ENCODE measurements around the gene NKX2-1.
A peak's percentile ranks its signal among the peaks of the same experiment; 100 is the strongest.

Gene NKX2-1

DNA sequence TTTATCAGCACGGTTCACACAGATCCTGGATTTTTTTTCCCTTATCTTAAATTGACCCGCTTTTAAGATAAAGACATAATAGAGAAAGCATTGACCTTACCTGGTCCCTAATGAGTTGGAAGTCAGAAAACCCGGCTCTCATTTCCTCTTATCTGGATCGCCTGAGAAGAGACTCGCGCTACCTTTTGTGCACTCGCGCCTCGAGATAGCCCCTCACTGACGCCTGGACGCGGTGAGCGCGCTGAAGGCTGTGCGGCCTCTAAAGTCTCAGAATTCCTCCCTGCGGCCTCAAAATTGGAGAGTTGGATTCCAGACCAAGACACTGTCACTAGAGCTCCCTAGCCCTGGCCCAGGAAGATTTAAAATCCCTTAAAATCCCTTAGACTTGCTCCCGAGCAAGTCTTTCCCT lies 7.0 kb downstream of the NKX2-1 start:
- CTCF ChIA-PET, result interaction anchor here (1.0 kb wide), 1 partner anchor 92 kb away, joined by 4 read pairs; no protein-coding TSS in a partner anchor
- Histone ChIP-seq H3K27ac (ENCODE audit: extremely low read depth, low read depth, low read length) (no peak overlapping the region), H3K4me1 (ENCODE audit: control insufficient read depth, insufficient read depth, low read length) (no peaks in the 10 kb centered on the region), H3K4me3 (ENCODE audit: low read depth, low read length) (no peak overlapping the region), H3K36me3 (ENCODE audit: control insufficient read depth in 2 of 2, insufficient read depth in 1 of 2, low read length in 2 of 2) (peaks cover 0 to 3% of the 10 kb centered on the region in 2 experiments; a peak in 1 of 3 replicates), H3K9me3 (ENCODE audit: control insufficient read depth, insufficient read depth, low read depth, low read length) (no peaks in the 10 kb centered on the region)
- POLR2A ChIA-PET, result no interaction called here
- TF ChIP-seq TRIM28 (IDR thresholded peaks at IDR 0.05; ENCODE audit: borderline replicate concordance, low read length) (0 out of 2 replicates have a peak, but pooled peaks have one; percentile 35), TCF7L2 (IDR thresholded peaks at IDR 0.05; ENCODE audit: borderline replicate concordance, low read depth, low read length) (peak; percentile 91; the same call in 1 of the 2 replicates), ZNF302 (tag by site-specific recombination; IDR thresholded peaks at IDR 0.05; ENCODE audit: low read depth) (no peak), ZIC2 (tag by site-specific recombination; IDR thresholded peaks at IDR 0.05) (no peak), SCRT1 (tag by site-specific recombination; IDR thresholded peaks at IDR 0.05; ENCODE audit: borderline replicate concordance) (no peak)

- no peak overlapping the region for H3K4me3 ChIP-seq (ENCODE audit: low read depth, low read length)
- ChIA-PET POLR2A (no interaction called here), CTCF (interaction anchor here (1.0 kb wide), 1 partner anchor 92 kb away, joined by 4 read pairs; no protein-coding TSS in a partner anchor)
- peaks cover 0 to 3% of the 10 kb centered on the region in 2 experiments; a peak in 1 of 3 replicates for H3K36me3 ChIP-seq (ENCODE audit: control insufficient read depth in 2 of 2, insufficient read depth in 1 of 2, low read length in 2 of 2)
- TF ChIP-seq GLIS1 (tag by site-specific recombination; IDR thresholded peaks at IDR 0.05), result no peak
- no peak for TF ChIP-seq ZNF560 (tag by site-specific recombination; IDR thresholded peaks at IDR 0.05; ENCODE audit: borderline replicate concordance)
- H3K9me3 ChIP-seq (ENCODE audit: control insufficient read depth, insufficient read depth, low read depth, low read length), result no peaks in the 10 kb centered on the region
- no peak overlapping the region for H3K27ac ChIP-seq (ENCODE audit: extremely low read depth, low read depth, low read length)
- no peaks in the 10 kb centered on the region for H3K4me1 ChIP-seq (ENCODE audit: control insufficient read depth, insufficient read depth, low read length)
Measured at GRCh38 chr14:36512585-36513003, 7.4 kb downstream of the NKX2-1 start.

- Histone ChIP-seq H3K27ac (ENCODE audit: extremely low read depth, low read depth, low read length) (no peak overlapping the region), H3K4me3 (ENCODE audit: low read depth, low read length) (no peak overlapping the region), H3K36me3 (ENCODE audit: control insufficient read depth in 2 of 2, insufficient read depth in 1 of 2, low read length in 2 of 2) (peaks cover 0 to under 1% of the 10 kb centered on the region in 2 experiments; a peak in 1 of 3 replicates), H3K4me1 (ENCODE audit: control insufficient read depth, insufficient read depth, low read length) (no peaks in the 10 kb centered on the region), H3K9me3 (ENCODE audit: control insufficient read depth, insufficient read depth, low read depth, low read length) (no peaks in the 10 kb centered on the region)
- CTCF ChIA-PET, result interaction anchor here (1.0 kb wide), 1 partner anchor 93 kb away, joined by 4 read pairs; no protein-coding TSS in a partner anchor
- POLR2A ChIA-PET, result no interaction called here
- no peak for TF ChIP-seq ZNF132 (tag by site-specific recombination; IDR thresholded peaks at IDR 0.05; ENCODE audit: borderline replicate concordance)
- TF ChIP-seq SP3 (tag by site-specific recombination; IDR thresholded peaks at IDR 0.05), result no peak
- TF ChIP-seq KLF10 (tag by site-specific recombination; IDR thresholded peaks at IDR 0.05), result no peak
- no peak for TF ChIP-seq ZNF140 (tag by site-specific recombination; IDR thresholded peaks at IDR 0.05)
- no peak for TF ChIP-seq ZNF416 (tag by site-specific recombination; IDR thresholded peaks at IDR 0.05)
- no peak for TF ChIP-seq ZNF660 (tag by site-specific recombination; IDR thresholded peaks at IDR 0.05)
- TF ChIP-seq ZSCAN30 (tag by site-specific recombination; IDR thresholded peaks at IDR 0.05), result no peak
- no peak for TF ChIP-seq ZBTB8A (tag by site-specific recombination; IDR thresholded peaks at IDR 0.05)
- TF ChIP-seq, protein P1, sequence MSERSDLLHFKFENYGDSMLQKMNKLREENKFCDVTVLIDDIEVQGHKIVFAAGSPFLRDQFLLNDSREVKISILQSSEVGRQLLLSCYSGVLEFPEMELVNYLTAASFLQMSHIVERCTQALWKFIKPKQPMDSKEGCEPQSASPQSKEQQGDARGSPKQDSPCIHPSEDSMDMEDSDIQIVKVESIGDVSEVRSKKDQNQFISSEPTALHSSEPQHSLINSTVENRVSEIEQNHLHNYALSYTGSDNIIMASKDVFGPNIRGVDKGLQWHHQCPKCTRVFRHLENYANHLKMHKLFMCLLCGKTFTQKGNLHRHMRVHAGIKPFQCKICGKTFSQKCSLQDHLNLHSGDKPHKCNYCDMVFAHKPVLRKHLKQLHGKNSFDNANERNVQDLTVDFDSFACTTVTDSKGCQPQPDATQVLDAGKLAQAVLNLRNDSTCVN (tag by site-specific recombination; optimal IDR thresholded peaks at IDR 0.05), result no peak
- TF ChIP-seq ZNF624 (tag by site-specific recombination; IDR thresholded peaks at IDR 0.05), result no peak
- no peak for TF ChIP-seq ZNF37A (tag by site-specific recombination; IDR thresholded peaks at IDR 0.05)
- TF ChIP-seq KLF17 (tag by site-specific recombination; IDR thresholded peaks at IDR 0.05), result no peak
- TF ChIP-seq, protein P2, sequence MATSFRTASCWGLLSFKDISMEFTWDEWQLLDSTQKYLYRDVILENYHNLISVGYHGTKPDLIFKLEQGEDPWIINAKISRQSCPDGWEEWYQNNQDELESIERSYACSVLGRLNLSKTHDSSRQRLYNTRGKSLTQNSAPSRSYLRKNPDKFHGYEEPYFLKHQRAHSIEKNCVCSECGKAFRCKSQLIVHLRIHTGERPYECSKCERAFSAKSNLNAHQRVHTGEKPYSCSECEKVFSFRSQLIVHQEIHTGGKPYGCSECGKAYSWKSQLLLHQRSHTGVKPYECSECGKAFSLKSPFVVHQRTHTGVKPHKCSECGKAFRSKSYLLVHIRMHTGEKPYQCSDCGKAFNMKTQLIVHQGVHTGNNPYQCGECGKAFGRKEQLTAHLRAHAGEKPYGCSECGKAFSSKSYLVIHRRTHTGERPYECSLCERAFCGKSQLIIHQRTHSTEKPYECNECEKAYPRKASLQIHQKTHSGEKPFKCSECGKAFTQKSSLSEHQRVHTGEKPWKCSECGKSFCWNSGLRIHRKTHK (tag by site-specific recombination; IDR thresholded peaks at IDR 0.05), result no peak
Measured at GRCh38 chr14:36511981-36512584, 7.9 kb downstream of the NKX2-1 start.
